ENCODE measurements around the gene PDE4D. TPM values are rescaled to one million over a fixed set of nuclear protein-coding genes. Genes with fewer than 3 reads are reported as not detected.

Gene PDE4D
- total RNA-seq, 1 experiment from 2014 or later = 2.1 TPM

DNA sequence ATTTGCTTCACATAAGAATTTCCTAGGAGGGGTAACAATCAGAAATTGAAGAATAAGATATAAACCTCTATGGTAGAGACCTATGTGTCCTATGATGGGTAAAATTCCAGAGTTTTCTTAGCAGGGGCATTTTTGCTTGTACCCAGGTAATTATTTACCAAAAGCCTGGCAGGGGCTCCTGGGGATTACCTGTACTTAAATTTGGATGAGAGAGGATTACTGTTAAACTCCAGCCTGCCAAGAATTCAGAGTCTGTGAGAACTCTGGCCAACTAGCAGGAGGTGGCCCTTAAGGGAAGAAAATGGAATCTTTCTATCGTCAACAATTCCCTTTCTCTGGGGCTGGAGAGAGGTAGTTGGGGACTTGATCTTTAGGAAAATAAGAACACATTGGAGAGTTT, 460.4 kb downstream of the PDE4D start:
- TF ChIP-seq, protein P1, sequence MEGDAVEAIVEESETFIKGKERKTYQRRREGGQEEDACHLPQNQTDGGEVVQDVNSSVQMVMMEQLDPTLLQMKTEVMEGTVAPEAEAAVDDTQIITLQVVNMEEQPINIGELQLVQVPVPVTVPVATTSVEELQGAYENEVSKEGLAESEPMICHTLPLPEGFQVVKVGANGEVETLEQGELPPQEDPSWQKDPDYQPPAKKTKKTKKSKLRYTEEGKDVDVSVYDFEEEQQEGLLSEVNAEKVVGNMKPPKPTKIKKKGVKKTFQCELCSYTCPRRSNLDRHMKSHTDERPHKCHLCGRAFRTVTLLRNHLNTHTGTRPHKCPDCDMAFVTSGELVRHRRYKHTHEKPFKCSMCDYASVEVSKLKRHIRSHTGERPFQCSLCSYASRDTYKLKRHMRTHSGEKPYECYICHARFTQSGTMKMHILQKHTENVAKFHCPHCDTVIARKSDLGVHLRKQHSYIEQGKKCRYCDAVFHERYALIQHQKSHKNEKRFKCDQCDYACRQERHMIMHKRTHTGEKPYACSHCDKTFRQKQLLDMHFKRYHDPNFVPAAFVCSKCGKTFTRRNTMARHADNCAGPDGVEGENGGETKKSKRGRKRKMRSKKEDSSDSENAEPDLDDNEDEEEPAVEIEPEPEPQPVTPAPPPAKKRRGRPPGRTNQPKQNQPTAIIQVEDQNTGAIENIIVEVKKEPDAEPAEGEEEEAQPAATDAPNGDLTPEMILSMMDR (conservative IDR thresholded peaks at IDR 0.05) = no peak
- H4K20me1 ChIP-seq (ENCODE audit: control insufficient read depth, insufficient read depth, insufficient read length) = no peaks in the 10 kb centered on the region
- H2BK20ac ChIP-seq (ENCODE audit: low read depth, low read length, poor library complexity, severe bottlenecking) = no peak overlapping the region
- H3K14ac ChIP-seq (ENCODE audit: insufficient read depth, low read length) = no peak overlapping the region
- H3K27me3 Mint-ChIP-seq (ENCODE audit: low read depth) = no peaks in the 10 kb centered on the region
- no peak overlapping the region for H3K27ac Mint-ChIP-seq
- no peak overlapping the region for H3K18ac ChIP-seq (ENCODE audit: insufficient read length, low read depth, low read length)
- H3K4me3 Mint-ChIP-seq = no peak overlapping the region
- H3K36me3 Mint-ChIP-seq (ENCODE audit: insufficient read depth in 1 of 3, low read depth in 3 of 3) = no peaks in the 10 kb centered on the region
- no peak overlapping the region for H3K23ac ChIP-seq (ENCODE audit: insufficient read length, low read depth, low read length)
- H2AFZ ChIP-seq (ENCODE audit: low read length) = no peak overlapping the region
- no peaks in the 10 kb centered on the region for H3K23me2 ChIP-seq (ENCODE audit: insufficient read length, low read depth, low read length, poor library complexity, severe bottlenecking)
- no peak overlapping the region for H3K4me2 ChIP-seq (ENCODE audit: insufficient read depth, insufficient read length, low read length)
- H3K79me1 ChIP-seq (ENCODE audit: insufficient read depth, low read depth, low read length, poor library complexity, severe bottlenecking) = no peaks in the 10 kb centered on the region
- peaks cover 7 to 8% of the 10 kb centered on the region in 2 experiments; a peak in 2 of 4 replicates for H3K4me1 Mint-ChIP-seq
- H4K5ac ChIP-seq (ENCODE audit: insufficient read length, low read depth, low read length) = no peak overlapping the region
- H3K4me1 ChIP-seq (ENCODE audit: insufficient read depth, low read length) = no peaks in the 10 kb centered on the region
- no peaks in the 10 kb centered on the region for H3K9me3 Mint-ChIP-seq
- no peaks in the 10 kb centered on the region for H3K79me2 ChIP-seq (ENCODE audit: insufficient read depth, low read length)
- H3K27me3 ChIP-seq (ENCODE audit: insufficient read depth, low read length) = no peaks in the 10 kb centered on the region
- no peak overlapping the region for H3K56ac ChIP-seq (ENCODE audit: insufficient read length, low read depth, low read length)
- no peak overlapping the region for H2AK5ac ChIP-seq (ENCODE audit: insufficient read length, low read length)
- H2BK120ac ChIP-seq (ENCODE audit: low read depth, low read length, poor library complexity, severe bottlenecking) = no peak overlapping the region
- no peak overlapping the region for H3K4ac ChIP-seq (ENCODE audit: low read depth, low read length)
- H3K9ac ChIP-seq (ENCODE audit: extremely low read depth, insufficient read length, low read length) = no peak overlapping the region
- no peaks in the 10 kb centered on the region for H3K9me3 ChIP-seq (ENCODE audit: control insufficient read depth, low read depth, low read length)
- no peak overlapping the region for H2BK12ac ChIP-seq (ENCODE audit: insufficient read length, low read depth, low read length)
- no peak overlapping the region for H4K8ac ChIP-seq (replicated peaks; ENCODE audit: insufficient read length, low read depth, low read length)
- no peak overlapping the region for H2BK15ac ChIP-seq (ENCODE audit: low read depth, low read length)
- no peak for DNase-seq
- H3K27ac ChIP-seq (ENCODE audit: insufficient read length, low read depth, low read length) = no peak overlapping the region
- H3T11ph ChIP-seq (ENCODE audit: low read length) = no peak overlapping the region
- H2BK5ac ChIP-seq (ENCODE audit: insufficient read length, low read length) = no peak overlapping the region
- H4K91ac ChIP-seq (ENCODE audit: insufficient read length, low read depth, low read length) = no peak overlapping the region
- WGBS (ENCODE audit: extremely low coverage, insufficient read length, low lambda C conversion rate) = no CpG with 5 or more reads among the region's 1 CpG
